ENCODE measurements around the gene CYP2W1. TPM values are rescaled to one million over a fixed set of nuclear protein-coding genes. Genes with fewer than 3 reads are reported as not detected.

CYP2W1 gene
- total RNA-seq, 1 experiment from 2014 or later = not detected

MicroRNA genes within 50 kb of the gene (microRNA counts, 767-probe panel; counts per million panel counts)
- microRNA hsa-miR-339-3p (not detected), microRNA hsa-miR-339-5p (not detected)

Small RNA genes lying within 50 kb of the gene (microRNA-seq; reads per million reads assigned to microRNA genes)
- gene MIR339 (ENCODE audit: borderline number of aligned reads) = 1,350 reads per million, percentile 82 among the genes with 10 or more reads in this experiment

Other genes with a start within 250 kb of the CYP2W1 start
- gene SUN1, start 150.7 kb upstream of the CYP2W1 start, total RNA-seq (2021; ENCODE audit: unreplicated experiment) = 181 TPM
- 44.8 TPM for gene GET4, start 106.6 kb upstream of the CYP2W1 start, total RNA-seq (2021; ENCODE audit: unreplicated experiment)
- 34.0 TPM for gene ADAP1, start 28.5 kb upstream of the CYP2W1 start, total RNA-seq (2021; ENCODE audit: unreplicated experiment)
- gene COX19, start 7.6 kb upstream of the CYP2W1 start, total RNA-seq (2021; ENCODE audit: unreplicated experiment) = 14.0 TPM
- gene GPR146, start 61.4 kb downstream of the CYP2W1 start, total RNA-seq (2021; ENCODE audit: unreplicated experiment) = 2.4 TPM
- 1.2 TPM for gene GPER1, start 104.9 kb downstream of the CYP2W1 start, total RNA-seq (2021; ENCODE audit: unreplicated experiment)
- gene ZFAND2A, start 177.0 kb downstream of the CYP2W1 start, total RNA-seq (2021; ENCODE audit: unreplicated experiment) = 19.1 TPM
- gene UNCX, start 249.7 kb downstream of the CYP2W1 start, total RNA-seq (2021; ENCODE audit: unreplicated experiment) = not detected